Thyroid gland (tissue), 4 donors: Measurements from ENCODE around the gene BANF2. TPM values are rescaled to one million over a fixed set of nuclear protein-coding genes. Genes with fewer than 3 reads are reported as not detected.
"Not testable (repeated sequence)": the region's sequence is repeated elsewhere in the genome, so short reads cannot be mapped to it uniquely, and the experiment has no call there.

ENCODE experiments used
- DNase-seq, 2 donors: peaks; one replicate each; pipeline ENCODE4 v3.0.0-alpha.2; 2019
- H3K27ac ChIP-seq, 3 donors: fragments of 200-600 bp; sonication (generic); 1 replicate in 2 of 3; 2 replicates in 1 of 3; pipeline ENCODE4 v1.5.1; 2016 to 2019; ENCODE audit warnings: mild to moderate bottlenecking in 1 of 3, moderate library complexity in 1 of 3
- H3K27me3 ChIP-seq: fragments of 200-600 bp; sonication (generic); one replicate; pipeline ENCODE4 v1.5.1; 2019
- H3K36me3 ChIP-seq, 2 donors: fragments of 200-600 bp; sonication (generic); one replicate each; pipeline ENCODE4 v1.5.1; 2016 to 2019
- H3K4me1 ChIP-seq, 2 donors: fragments of 200-600 bp; sonication (generic); one replicate each; pipeline ENCODE4 v1.5.1; 2017 to 2019
- H3K4me3 ChIP-seq, 3 donors: fragments of 200-600 bp; sonication (generic); replicated peaks in 1 of 3; 1 replicate in 2 of 3; 2 replicates in 1 of 3; pipeline ENCODE4 v1.5.1; 2016; ENCODE audit warnings: mild to moderate bottlenecking in 1 of 3
- H3K9me3 ChIP-seq: fragments of 200-600 bp; sonication (generic); one replicate; pipeline ENCODE4 v1.5.1; 2017
- CTCF ChIP-seq, 6 experiments: fragments of 200-600 bp in 3 of 6; fragments of 450-650 bp in 3 of 6; sonication (generic) in 3 of 6; IDR thresholded peaks; one replicate each; pipeline ENCODE4 v1.5.1; 2016 to 2019; ENCODE audit warnings: antibody characterized with exemption in 6 of 6, mild to moderate bottlenecking in 2 of 6, inconsistent platforms in 1 of 6, moderate library complexity in 1 of 6
- POLR2A ChIP-seq, 2 donors: fragments of 450-650 bp; IDR thresholded peaks; one replicate each; pipeline ENCODE4 v1.6.1; 2017; ENCODE audit warnings: antibody characterized with exemption in 2 of 2, mild to moderate bottlenecking in 2 of 2, moderate library complexity in 1 of 2
- WGBS, 2 donors: methylation state at CpG; one replicate each; pipeline ENCODE4 v1.1.5; 2017; 5-methylcytosine and 5-hydroxymethylcytosine counted together
- intact Hi-C: fragments of 100-400 bp; cut with DNase I; formaldehyde crosslinking; loops from one replicate; pipeline ENCODE4 v1.15.1; 2023
- total RNA-seq, 4 donors: library from RNA; depleted of rRNA; stranded (reverse); fragments of >200 nt; gene quantifications; one replicate each; pipeline ENCODE4 v1.2.3, GENCODE V29; 2016

Gene BANF2
- total RNA-seq, 4 donors from 2014 or later: 15.2 TPM; not detected in 3

- Histone ChIP-seq H3K4me1 (peaks cover 37 to 48% of the 10 kb centered on the region in 2 donors), H3K4me3 (no peak overlapping the region), H3K27me3 (no peaks in the 10 kb centered on the region), H3K36me3 (no peaks in the 10 kb centered on the region), H3K9me3 (no peaks in the 10 kb centered on the region), H3K27ac (peak overlapping the region; percentile 76 to 84 (median 79))
- intact Hi-C loops: no loop called here
- TF ChIP-seq POLR2A (IDR thresholded peaks at IDR 0.05) (no peak), CTCF (IDR thresholded peaks at IDR 0.05) (no peak)
- DNase-seq: peak in 1 of 2 donors; percentile 49
- WGBS, 2 donors: 97 to 99% methylated on average over 5 of the region's 5 CpGs
Observed at GRCh38 chr20:17704589-17705317, 5.0 kb downstream of the BANF2 start.

GRCh38 chr20:17705916-17706315 lies 6.2 kb downstream of the BANF2 start:
- H3K4me1 ChIP-seq: peaks cover 42 to 52% of the 10 kb centered on the region in 2 donors
- WGBS, 2 donors: 21 to 57% methylated on average over 4 of the region's 4 CpGs
- DNase-seq: peak; percentile 94 to 95
- intact Hi-C loops: no loop called here
- no peaks in the 10 kb centered on the region for H3K36me3 ChIP-seq
- no peak overlapping the region for H3K4me3 ChIP-seq
- no peaks in the 10 kb centered on the region for H3K9me3 ChIP-seq
- TF ChIP-seq POLR2A (IDR thresholded peaks at IDR 0.05) (peak in 1 of 2 donors; percentile 60), CTCF (IDR thresholded peaks at IDR 0.05) (no peak)
- H3K27me3 ChIP-seq: no peaks in the 10 kb centered on the region
- peak overlapping the region; percentile 76 to 84 (median 79) for H3K27ac ChIP-seq

GRCh38 chr20:17706632-17707031 lies 6.9 kb downstream of the BANF2 start:
- Histone ChIP-seq H3K9me3 (no peaks in the 10 kb centered on the region), H3K27me3 (no peaks in the 10 kb centered on the region), H3K4me1 (peaks cover 42 to 52% of the 10 kb centered on the region in 2 donors), H3K4me3 (no peak overlapping the region), H3K27ac (peak overlapping the region; percentile 76 to 84 (median 79)), H3K36me3 (no peaks in the 10 kb centered on the region)
- TF ChIP-seq POLR2A (IDR thresholded peaks at IDR 0.05) (no peak), CTCF (IDR thresholded peaks at IDR 0.05) (no peak)
- no peak for DNase-seq
- intact Hi-C loops: no loop called here
- 85 to 95% methylated on average over 3 of the region's 3 CpGs for WGBS, 2 donors

- intact Hi-C loops, H3K36me3 ChIP-seq: not testable (repeated sequence)
- WGBS, 2 donors: 41 to 44% methylated on average over 3 of the region's 3 CpGs
Observed at GRCh38 chr20:17707951-17708350, 8.2 kb downstream of the BANF2 start.

GRCh38 chr20:17708675-17709360 lies 9.1 kb downstream of the BANF2 start:
- Histone ChIP-seq H3K4me1 (peaks cover 42 to 52% of the 10 kb centered on the region in 2 donors), H3K4me3 (no peak overlapping the region), H3K27ac (peak overlapping the region; percentile 23 to 81 (median 67)), H3K9me3 (no peaks in the 10 kb centered on the region), H3K36me3 (no peaks in the 10 kb centered on the region), H3K27me3 (no peaks in the 10 kb centered on the region)
- DNase-seq: no peak
- WGBS, 2 donors: 73 to 83% methylated on average over 7 of the region's 7 CpGs
- TF ChIP-seq CTCF (IDR thresholded peaks at IDR 0.05): no peak
- no peak for TF ChIP-seq POLR2A (IDR thresholded peaks at IDR 0.05)
- intact Hi-C loops: no loop called here

More at GRCh38 chr20:17707951-17708350, 8.2 kb downstream of the BANF2 start:
- not testable (repeated sequence) for H3K9me3 ChIP-seq, H3K4me3 ChIP-seq, H3K27me3 ChIP-seq
- H3K27ac ChIP-seq: peak overlapping the region; percentile 23 to 81 (median 67)
- DNase-seq: peak; percentile 26 to 28
- peaks cover 42 to 52% of the 10 kb centered on the region in 2 donors for H3K4me1 ChIP-seq
